HG03095 (cell line): ENCODE measurements around the gene CCDC47.
A peak's percentile ranks its signal among the peaks of the same experiment; 100 is the strongest.
"Not testable (repeated sequence)": the region's sequence is repeated elsewhere in the genome, so short reads cannot be mapped to it uniquely, and the experiment has no call there.

Experiments
- ATAC-seq: cut with Tn5 transposase; IDR thresholded peaks from one replicate; pipeline ENCODE4 v1.9.1; 2021; ENCODE audit warnings: moderate library complexity; ENCODE audit not compliant: unreplicated experiment

CCDC47 gene

GRCh38 chr17:63773272-63774140 lies at the start of gene CCDC47:
CCDC47 (minus strand) TSS chr17:63773597; CDS start chr17:63766175, 7,422 bp downstream.
- ATAC-seq: peak; percentile 84

GRCh38 chr17:63822537-63822936 lies 49.1 kb upstream of the CCDC47 start:
- ATAC-seq: no peak

- ATAC-seq: no peak
Observed at GRCh38 chr17:63821804-63822203, 48.4 kb upstream of the CCDC47 start.

GRCh38 chr17:63820963-63821561 lies 47.7 kb upstream of the CCDC47 start:
- ATAC-seq: no peak

- no peak for ATAC-seq
Observed at GRCh38 chr17:63819585-63820537, 46.5 kb upstream of the CCDC47 start.

- ATAC-seq: no peak
Observed at GRCh38 chr17:63819131-63819530, 45.7 kb upstream of the CCDC47 start.

GRCh38 chr17:63817736-63818385 lies 44.5 kb upstream of the CCDC47 start:
- ATAC-seq: no peak

GRCh38 chr17:63816669-63817068 lies 43.3 kb upstream of the CCDC47 start:
- ATAC-seq: no peak

GRCh38 chr17:63816123-63816522 lies 42.7 kb upstream of the CCDC47 start:
- no peak for ATAC-seq

- no peak for ATAC-seq
Observed at GRCh38 chr17:63809970-63810369, 36.6 kb upstream of the CCDC47 start.

GRCh38 chr17:63805591-63805990 lies 32.2 kb upstream of the CCDC47 start:
- ATAC-seq: no peak

- ATAC-seq: no peak
Observed at GRCh38 chr17:63804328-63804727, 30.9 kb upstream of the CCDC47 start.

GRCh38 chr17:63800783-63801182 lies 27.4 kb upstream of the CCDC47 start:
- ATAC-seq: no peak

- no peak for ATAC-seq
Observed at GRCh38 chr17:63798572-63799106, 25.2 kb upstream of the CCDC47 start.

GRCh38 chr17:63796375-63796774 lies 23.0 kb upstream of the CCDC47 start:
- not testable (repeated sequence) for ATAC-seq

GRCh38 chr17:63792055-63792729 lies 18.8 kb upstream of the CCDC47 start:
- ATAC-seq: no peak

- no peak for ATAC-seq
Observed at GRCh38 chr17:63790057-63790456, 16.7 kb upstream of the CCDC47 start.

- ATAC-seq: no peak
Observed at GRCh38 chr17:63786971-63787711, 13.7 kb upstream of the CCDC47 start.

- no peak for ATAC-seq
Observed at GRCh38 chr17:63786117-63786516, 12.7 kb upstream of the CCDC47 start.
